ENCODE measurements around the gene PDCD1LG2. TPM values are rescaled to one million over a fixed set of nuclear protein-coding genes. Genes with fewer than 3 reads are reported as not detected.

PDCD1LG2 gene
- polyA plus RNA-seq, 3 donors: 0.16 to 0.41 (median 0.17) TPM

- Histone ChIP-seq H3K4me2 (replicated peaks; ENCODE audit: extremely low read depth, low read length, poor library complexity, severe bottlenecking) (no peak overlapping the region), H3K4me1 (ENCODE audit: control insufficient read depth in 1 of 2, insufficient read depth in 2 of 2, low read length in 2 of 2) (peaks cover 53 to 69% of the 10 kb centered on the region in 2 donors), H3K4me3 (replicated peaks in 1 of 3; ENCODE audit: low read depth in 2 of 3, low read length in 3 of 3) (no peak overlapping the region), H3K9me3 (replicated peaks in 1 of 2; ENCODE audit: control insufficient read depth in 1 of 2, insufficient read depth in 1 of 2, low read length in 2 of 2) (no peaks in the 10 kb centered on the region), H3K79me2 (ENCODE audit: insufficient read depth, low read length) (no peaks in the 10 kb centered on the region), H3K36me3 (replicated peaks in 1 of 2; ENCODE audit: control insufficient read depth in 1 of 2, insufficient read depth in 2 of 2, low read length in 2 of 2) (no peaks in the 10 kb centered on the region), H3K9ac (ENCODE audit: insufficient read depth, low read length, poor library complexity, severe bottlenecking) (no peak overlapping the region), H4K20me1 (ENCODE audit: insufficient read depth, low read length) (no peaks in the 10 kb centered on the region), H2AFZ (ENCODE audit: insufficient read depth, low read depth, low read length, poor library complexity, severe bottlenecking) (no peak overlapping the region), H3K27me3 (ENCODE audit: control insufficient read depth in 2 of 2, insufficient read depth in 2 of 2, low read length in 2 of 2) (no peaks in the 10 kb centered on the region), H3K27ac (ENCODE audit: low read depth in 1 of 2, low read length in 2 of 2) (no peak overlapping the region)
- Mint-ChIP-seq H3K4me3 (no peak overlapping the region), H3K27me3 (ENCODE audit: low read depth in 3 of 3) (no peaks in the 10 kb centered on the region), H3K4me1 (peaks cover 64% of the 10 kb centered on the region), H3K36me3 (peaks cover 0 to 2% of the 10 kb centered on the region in 2 donors), H3K27ac (no peak overlapping the region), H3K9me3 (peaks cover 0 to 2% (median 0%) of the 10 kb centered on the region in 7 donors)
- intact Hi-C loops (cut with micrococcal nuclease): loop anchor here (10.0 kb wide), 2 partner anchors 48 to 62 kb away; partner anchors contain the start of gene CD274 (in 2 of the 2)
- no peak for DNase-seq
- TF ChIP-seq CTCF (IDR thresholded peaks at IDR 0.05): no peak
- 98% methylated on average over 7 of the region's 10 CpGs for WGBS (ENCODE audit: insufficient coverage)
Measured at GRCh38 chr9:5516453-5517220, 6.3 kb downstream of the PDCD1LG2 start.

- Histone ChIP-seq H3K79me2 (ENCODE audit: insufficient read depth, low read length) (no peaks in the 10 kb centered on the region), H3K27ac (ENCODE audit: low read depth in 1 of 2, low read length in 2 of 2) (peak overlapping the region in 1 of 2 donors; percentile 47), H3K4me2 (replicated peaks; ENCODE audit: extremely low read depth, low read length, poor library complexity, severe bottlenecking) (no peak overlapping the region), H3K4me1 (ENCODE audit: control insufficient read depth in 1 of 2, insufficient read depth in 2 of 2, low read length in 2 of 2) (peaks cover 43 to 59% of the 10 kb centered on the region in 2 donors), H3K27me3 (ENCODE audit: control insufficient read depth in 2 of 2, insufficient read depth in 2 of 2, low read length in 2 of 2) (no peaks in the 10 kb centered on the region), H3K9ac (ENCODE audit: insufficient read depth, low read length, poor library complexity, severe bottlenecking) (no peak overlapping the region), H4K20me1 (ENCODE audit: insufficient read depth, low read length) (no peaks in the 10 kb centered on the region), H3K36me3 (replicated peaks in 1 of 2; ENCODE audit: control insufficient read depth in 1 of 2, insufficient read depth in 2 of 2, low read length in 2 of 2) (no peaks in the 10 kb centered on the region), H3K4me3 (replicated peaks in 1 of 3; ENCODE audit: low read depth in 2 of 3, low read length in 3 of 3) (peak overlapping the region in 1 of 3 experiments; percentile 11), H2AFZ (ENCODE audit: insufficient read depth, low read depth, low read length, poor library complexity, severe bottlenecking) (no peak overlapping the region), H3K9me3 (replicated peaks in 1 of 2; ENCODE audit: control insufficient read depth in 1 of 2, insufficient read depth in 1 of 2, low read length in 2 of 2) (no peaks in the 10 kb centered on the region)
- Mint-ChIP-seq H3K36me3 (peaks cover 0 to 2% of the 10 kb centered on the region in 2 donors), H3K27ac (peak overlapping the region in 4 of 7 donors; percentile 30 to 83 (median 60)), H3K9me3 (peaks cover 0 to 2% (median 0%) of the 10 kb centered on the region in 7 donors), H3K4me3 (no peak overlapping the region), H3K27me3 (ENCODE audit: low read depth in 3 of 3) (no peaks in the 10 kb centered on the region), H3K4me1 (peaks cover 60% of the 10 kb centered on the region)
- 6% methylated on average over 2 of the region's 2 CpGs for WGBS (ENCODE audit: insufficient coverage)
- intact Hi-C loops (cut with micrococcal nuclease): loop anchor here (10.0 kb wide), 2 partner anchors 46 to 64 kb away; partner anchors contain the start of gene CD274 (in 2 of the 2)
- no peak for TF ChIP-seq CTCF (IDR thresholded peaks at IDR 0.05)
- DNase-seq: peak in 2 of 3 donors; percentile 38 to 49
Measured at GRCh38 chr9:5518171-5518936, 8.0 kb downstream of the PDCD1LG2 start.
